PC-3 (cell line): Measurements from ENCODE around the gene NUP160. TPM values are rescaled to one million over a fixed set of nuclear protein-coding genes. Genes with fewer than 3 reads are reported as not detected.

Source experiments
- ATAC-seq: fragments of 200-7000 bp; cut with Tn5 transposase; 2 replicates; pipeline ENCODE4 v1.9.1; 2020; ENCODE audit warnings: mild to moderate bottlenecking, moderate library complexity
- Bru-seq: library from RNA; stranded (reverse); fragments of 400-500 nt; gene quantifications from one replicate; lab custom pipeline; 2021; lab: Mats Ljungman, UMichigan
- BruChase-seq, 2 experiments: library from RNA; stranded (reverse); fragments of 400-500 nt; gene quantifications; one replicate each; lab custom pipeline; 2021; lab: Mats Ljungman, UMichigan
- BruUV-seq: library from RNA; stranded (reverse); fragments of 400-500 nt; replicated peaks from 2 replicates; lab custom pipeline; 2021; lab: Mats Ljungman, UMichigan
- CTCF ChIA-PET: fragments of 300-600 bp; sonication (Branson Sonifier 250); formaldehyde crosslinking; loops from one replicate; lab custom pipeline; 2022; ENCODE audit warnings: antibody characterized with exemption; lab: Charles Lee
- POLR2A ChIA-PET: fragments of 300-600 bp; sonication (Branson Sonifier 250); formaldehyde crosslinking; loops from one replicate; lab custom pipeline; 2022; ENCODE audit warnings: antibody characterized with exemption; ENCODE audit not compliant: unreplicated experiment; lab: Charles Lee
- DNase-seq: peaks from one replicate; pipeline ENCODE4 v3.0.0-alpha.2; 2015
- H2AFZ ChIP-seq: fragments of 300-600 bp; sonication (generic); 2 replicates; pipeline ENCODE4 v1.6.0; 2016; ENCODE audit warnings: antibody characterized with exemption, low read length
- H3F3A ChIP-seq: fragments of 300-600 bp; sonication (generic); one replicate; pipeline ENCODE4 v1.6.0; 2017; ENCODE audit warnings: antibody characterized with exemption, low read length, control low read depth, mild to moderate bottlenecking; ENCODE audit not compliant: unreplicated experiment
- H3K27ac ChIP-seq: fragments of 300-600 bp; sonication (generic); 2 replicates; pipeline ENCODE4 v1.5.1; 2016; ENCODE audit warnings: mild to moderate bottlenecking, low read length
- H3K27me3 ChIP-seq: fragments of 300-600 bp; sonication (generic); 2 replicates; pipeline ENCODE4 v1.6.1; 2016; ENCODE audit warnings: low read length, mixed read lengths
- H3K36me3 ChIP-seq: fragments of 300-600 bp; sonication (generic); 2 replicates; pipeline ENCODE4 v1.6.1; 2016; ENCODE audit warnings: low read depth, mixed run types, low read length, mixed read lengths
- H3K4me1 ChIP-seq: fragments of 300-600 bp; sonication (generic); 2 replicates; pipeline ENCODE4 v1.5.1; 2016; ENCODE audit warnings: low read length; ENCODE audit not compliant: insufficient read depth
- H3K4me2 ChIP-seq: fragments of 300-600 bp; sonication (generic); 2 replicates; pipeline ENCODE4 v1.6.0; 2016; ENCODE audit warnings: low read length
- H3K4me3 ChIP-seq: fragments of 300-600 bp; sonication (generic); 2 replicates; pipeline ENCODE4 v1.5.1; 2016; ENCODE audit warnings: mild to moderate bottlenecking, low read length, mixed read lengths
- H3K79me2 ChIP-seq: fragments of 300-600 bp; sonication (generic); 2 replicates; pipeline ENCODE4 v1.6.1; 2017; ENCODE audit warnings: low read length, mixed read lengths
- H3K9ac ChIP-seq: fragments of 300-600 bp; sonication (generic); 2 replicates; pipeline ENCODE4 v1.6.0; 2016; ENCODE audit warnings: mild to moderate bottlenecking, low read length
- H3K9me2 ChIP-seq: fragments of 300-600 bp; sonication (generic); replicated peaks from 2 replicates; pipeline ENCODE4 v1.6.1; 2016; ENCODE audit warnings: mixed run types, low read length, mixed read lengths
- H3K9me3 ChIP-seq: fragments of 300-600 bp; sonication (generic); 2 replicates; pipeline ENCODE4 v1.6.1; 2016; ENCODE audit warnings: low read length, mixed read lengths
- H4K20me1 ChIP-seq: fragments of 300-600 bp; sonication (generic); 2 replicates; pipeline ENCODE4 v1.6.1; 2016; ENCODE audit warnings: low read length, mixed read lengths
- EZH2 ChIP-seq: fragments of 300-600 bp; sonication (generic); IDR thresholded peaks from one replicate; pipeline ENCODE4 v1.6.1; 2017; ENCODE audit warnings: antibody characterized with exemption, mild to moderate bottlenecking, low read length; ENCODE audit not compliant: unreplicated experiment
- EZH2phosphoT487 ChIP-seq: fragments of 300-600 bp; sonication (generic); IDR thresholded peaks from 2 replicates; pipeline ENCODE4 v1.6.1; 2018; ENCODE audit warnings: mild to moderate bottlenecking, antibody characterized with exemption, low read length, borderline replicate concordance
- intact Hi-C: fragments of 100-400 bp; cut with micrococcal nuclease; formaldehyde crosslinking; loops from 2 replicates; pipeline ENCODE4 v1.9.0; 2023
- long read RNA-seq: library from polyadenylated mRNA; unstranded; transcript quantifications from one replicate; pipeline ENCODE4 v2.0.0, GENCODE V29; 2021; ENCODE audit not compliant: unreplicated experiment
- total RNA-seq: library from RNA; depleted of rRNA; stranded (reverse); fragments of >200 nt; gene quantifications from 2 replicates; pipeline ENCODE4 v1.2.3, GENCODE V29; 2014; rRNA removed
- TF ChIP-seq, protein P1 (sequence below): fragments of 300-600 bp; sonication (generic); conservative IDR thresholded peaks from 2 replicates; pipeline ENCODE4 v1.5.1; 2017; ENCODE audit warnings: antibody characterized with exemption, low read depth, mild to moderate bottlenecking, low read length

NUP160 gene, protein sequence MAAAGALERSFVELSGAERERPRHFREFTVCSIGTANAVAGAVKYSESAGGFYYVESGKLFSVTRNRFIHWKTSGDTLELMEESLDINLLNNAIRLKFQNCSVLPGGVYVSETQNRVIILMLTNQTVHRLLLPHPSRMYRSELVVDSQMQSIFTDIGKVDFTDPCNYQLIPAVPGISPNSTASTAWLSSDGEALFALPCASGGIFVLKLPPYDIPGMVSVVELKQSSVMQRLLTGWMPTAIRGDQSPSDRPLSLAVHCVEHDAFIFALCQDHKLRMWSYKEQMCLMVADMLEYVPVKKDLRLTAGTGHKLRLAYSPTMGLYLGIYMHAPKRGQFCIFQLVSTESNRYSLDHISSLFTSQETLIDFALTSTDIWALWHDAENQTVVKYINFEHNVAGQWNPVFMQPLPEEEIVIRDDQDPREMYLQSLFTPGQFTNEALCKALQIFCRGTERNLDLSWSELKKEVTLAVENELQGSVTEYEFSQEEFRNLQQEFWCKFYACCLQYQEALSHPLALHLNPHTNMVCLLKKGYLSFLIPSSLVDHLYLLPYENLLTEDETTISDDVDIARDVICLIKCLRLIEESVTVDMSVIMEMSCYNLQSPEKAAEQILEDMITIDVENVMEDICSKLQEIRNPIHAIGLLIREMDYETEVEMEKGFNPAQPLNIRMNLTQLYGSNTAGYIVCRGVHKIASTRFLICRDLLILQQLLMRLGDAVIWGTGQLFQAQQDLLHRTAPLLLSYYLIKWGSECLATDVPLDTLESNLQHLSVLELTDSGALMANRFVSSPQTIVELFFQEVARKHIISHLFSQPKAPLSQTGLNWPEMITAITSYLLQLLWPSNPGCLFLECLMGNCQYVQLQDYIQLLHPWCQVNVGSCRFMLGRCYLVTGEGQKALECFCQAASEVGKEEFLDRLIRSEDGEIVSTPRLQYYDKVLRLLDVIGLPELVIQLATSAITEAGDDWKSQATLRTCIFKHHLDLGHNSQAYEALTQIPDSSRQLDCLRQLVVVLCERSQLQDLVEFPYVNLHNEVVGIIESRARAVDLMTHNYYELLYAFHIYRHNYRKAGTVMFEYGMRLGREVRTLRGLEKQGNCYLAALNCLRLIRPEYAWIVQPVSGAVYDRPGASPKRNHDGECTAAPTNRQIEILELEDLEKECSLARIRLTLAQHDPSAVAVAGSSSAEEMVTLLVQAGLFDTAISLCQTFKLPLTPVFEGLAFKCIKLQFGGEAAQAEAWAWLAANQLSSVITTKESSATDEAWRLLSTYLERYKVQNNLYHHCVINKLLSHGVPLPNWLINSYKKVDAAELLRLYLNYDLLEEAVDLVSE (N-terminal part only)
- total RNA-seq = 23.0 and 25.9 TPM in 2 replicates
- percentile 74 among the genes with signal in this experiment for Bru-seq, nascent RNA
- BruChase-seq, experiment 1, labeled RNA remaining after a 6-hour chase = percentile 82 among the genes with signal in this experiment
- BruChase-seq, experiment 2, labeled RNA remaining after a 2-hour chase = percentile 75 among the genes with signal in this experiment
- long read RNA-seq, full-length matches to known transcripts = 74 of 103 reads
- long read RNA-seq, partial matches to known transcripts = 17 of 103 reads
- long read RNA-seq, other reads (novel, unspliced or antisense) = 12 of 103 reads

DNA sequence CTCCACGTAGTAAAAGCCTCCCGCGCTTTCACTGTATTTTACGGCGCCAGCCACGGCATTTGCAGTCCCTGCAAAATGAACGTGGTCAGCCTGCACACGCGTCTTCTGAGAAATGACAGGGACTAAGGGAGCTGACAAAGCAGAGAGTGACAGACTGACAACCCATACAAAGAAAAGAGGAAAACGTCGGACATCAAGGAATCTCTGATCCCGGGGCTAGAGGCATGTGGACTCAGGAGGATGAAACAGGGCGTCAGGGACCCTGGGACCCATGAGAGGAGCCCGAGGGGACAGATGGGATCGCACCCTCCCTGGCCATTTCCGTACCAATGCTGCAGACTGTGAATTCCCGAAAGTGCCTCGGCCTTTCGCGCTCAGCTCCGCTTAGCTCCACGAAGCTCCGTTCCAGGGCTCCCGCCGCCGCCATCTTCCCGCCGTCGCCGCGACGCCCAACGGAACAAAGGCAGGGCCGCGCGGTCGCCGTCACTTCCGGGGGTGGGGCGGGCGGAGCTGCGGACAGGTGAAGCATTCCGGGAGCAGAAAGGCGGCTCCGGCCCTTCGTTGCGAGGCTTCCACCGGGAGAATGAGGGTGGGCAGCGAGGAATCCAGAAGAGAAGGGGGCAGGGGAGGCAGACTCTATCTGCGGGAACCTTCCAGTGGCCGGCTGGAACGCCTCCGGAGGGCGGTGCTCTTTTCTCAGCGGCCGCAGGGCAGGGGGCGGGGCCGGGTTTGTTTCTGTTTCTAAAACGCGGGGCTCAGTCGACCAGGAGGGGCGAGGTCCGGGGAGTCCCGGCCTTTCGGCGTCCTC lies at the start of gene NUP160:
NUP160 (minus strand) TSS at position 459 of the 808 bp plus-strand sequence; CDS start at position 427, 32 bp downstream.
- BruUV-seq = TSS peak; percentile 70
- peaks cover 12% of the 10 kb centered on the region for H3K4me1 ChIP-seq
- H3K27me3 ChIP-seq = no peaks in the 10 kb centered on the region
- TF ChIP-seq EZH2phosphoT487 (no peak), EZH2 (no peak)
- TF ChIP-seq, protein P1, sequence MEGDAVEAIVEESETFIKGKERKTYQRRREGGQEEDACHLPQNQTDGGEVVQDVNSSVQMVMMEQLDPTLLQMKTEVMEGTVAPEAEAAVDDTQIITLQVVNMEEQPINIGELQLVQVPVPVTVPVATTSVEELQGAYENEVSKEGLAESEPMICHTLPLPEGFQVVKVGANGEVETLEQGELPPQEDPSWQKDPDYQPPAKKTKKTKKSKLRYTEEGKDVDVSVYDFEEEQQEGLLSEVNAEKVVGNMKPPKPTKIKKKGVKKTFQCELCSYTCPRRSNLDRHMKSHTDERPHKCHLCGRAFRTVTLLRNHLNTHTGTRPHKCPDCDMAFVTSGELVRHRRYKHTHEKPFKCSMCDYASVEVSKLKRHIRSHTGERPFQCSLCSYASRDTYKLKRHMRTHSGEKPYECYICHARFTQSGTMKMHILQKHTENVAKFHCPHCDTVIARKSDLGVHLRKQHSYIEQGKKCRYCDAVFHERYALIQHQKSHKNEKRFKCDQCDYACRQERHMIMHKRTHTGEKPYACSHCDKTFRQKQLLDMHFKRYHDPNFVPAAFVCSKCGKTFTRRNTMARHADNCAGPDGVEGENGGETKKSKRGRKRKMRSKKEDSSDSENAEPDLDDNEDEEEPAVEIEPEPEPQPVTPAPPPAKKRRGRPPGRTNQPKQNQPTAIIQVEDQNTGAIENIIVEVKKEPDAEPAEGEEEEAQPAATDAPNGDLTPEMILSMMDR = no peak
- no peaks in the 10 kb centered on the region for H3K9me3 ChIP-seq
- H3K36me3 ChIP-seq = peaks cover 14% of the 10 kb centered on the region
- intact Hi-C loops = loop anchor here (2.0 to 5.0 kb wide), 2 partner anchors 81 to 205 kb away; partner anchors contain the start of genes FNBP4 and MTCH2
- DNase-seq = peak; percentile 61
- no peaks in the 10 kb centered on the region for H3K9me2 ChIP-seq
- ChIA-PET POLR2A (interaction anchor here (0.6 kb wide), 2 partner anchors 22 to 1372 kb away, joined by 4 to 8 read pairs; no protein-coding TSS in a partner anchor), CTCF (no interaction called here)
- peak within 1 kb of the TSS; percentile 86 for H3K4me2 ChIP-seq
- peak; percentile 89 for ATAC-seq
- no peaks in the 10 kb centered on the region for H4K20me1 ChIP-seq
- peak within 1 kb of the TSS; percentile 85 for H3K4me3 ChIP-seq
- no peaks in the 10 kb centered on the region for H3F3A ChIP-seq
- peaks cover 47% of the 10 kb centered on the region for H3K79me2 ChIP-seq
- peak within 1 kb of the TSS; percentile 52 for H3K27ac ChIP-seq
- H2AFZ ChIP-seq = peak within 1 kb of the TSS; percentile 83
- H3K9ac ChIP-seq = peak within 1 kb of the TSS; percentile 92

DNA sequence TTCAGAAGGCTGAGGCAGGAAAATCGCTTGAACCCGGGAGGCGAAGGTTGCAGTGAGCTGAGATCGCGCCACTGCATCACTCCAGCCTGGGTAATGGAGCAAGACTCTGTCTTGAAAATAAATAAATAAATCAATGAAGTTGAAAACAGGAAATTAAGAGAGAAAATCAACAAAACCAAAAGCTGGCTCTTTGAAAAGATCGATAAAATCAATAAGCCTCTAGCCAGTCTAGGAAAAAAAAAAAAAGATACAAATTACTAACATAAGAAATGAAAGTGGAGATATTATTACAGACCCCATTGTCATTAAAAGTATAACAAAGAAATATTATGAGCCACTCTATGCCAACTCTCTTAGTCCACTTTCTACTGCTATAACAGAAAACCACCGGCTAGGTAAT lies 48.0 kb upstream of the NUP160 start:
- POLR2A ChIA-PET = no interaction called here

More for the DNA sequence above, 48.0 kb upstream of the NUP160 start:
- Histone ChIP-seq H3K27ac (no peak overlapping the region), H3K79me2 (no peaks in the 10 kb centered on the region), H3K9ac (no peak overlapping the region), H3K27me3 (no peaks in the 10 kb centered on the region), H4K20me1 (no peaks in the 10 kb centered on the region), H2AFZ (no peak overlapping the region), H3K4me1 (no peaks in the 10 kb centered on the region), H3K4me3 (no peak overlapping the region), H3K4me2 (no peak overlapping the region), H3K9me2 (no peaks in the 10 kb centered on the region), H3F3A (no peaks in the 10 kb centered on the region), H3K9me3 (no peaks in the 10 kb centered on the region), H3K36me3 (no peaks in the 10 kb centered on the region)
- no TSS peak for BruUV-seq
- intact Hi-C loops = no loop called here
- no peak for DNase-seq
- CTCF ChIA-PET = interaction anchor here (0.6 kb wide), 1 partner anchor 11 kb away, joined by 4 read pairs; no protein-coding TSS in a partner anchor
- no peak for ATAC-seq
- TF ChIP-seq EZH2phosphoT487 (no peak), EZH2 (no peak)
- TF ChIP-seq, protein P1 = no peak
